Measurements from ENCODE around the gene TOR4A. TPM values are rescaled to one million over a fixed set of nuclear protein-coding genes. Genes with fewer than 3 reads are reported as not detected.

TOR4A gene
- total RNA-seq, 1 donor from 2014 or later, result 38.3 TPM

DNA sequence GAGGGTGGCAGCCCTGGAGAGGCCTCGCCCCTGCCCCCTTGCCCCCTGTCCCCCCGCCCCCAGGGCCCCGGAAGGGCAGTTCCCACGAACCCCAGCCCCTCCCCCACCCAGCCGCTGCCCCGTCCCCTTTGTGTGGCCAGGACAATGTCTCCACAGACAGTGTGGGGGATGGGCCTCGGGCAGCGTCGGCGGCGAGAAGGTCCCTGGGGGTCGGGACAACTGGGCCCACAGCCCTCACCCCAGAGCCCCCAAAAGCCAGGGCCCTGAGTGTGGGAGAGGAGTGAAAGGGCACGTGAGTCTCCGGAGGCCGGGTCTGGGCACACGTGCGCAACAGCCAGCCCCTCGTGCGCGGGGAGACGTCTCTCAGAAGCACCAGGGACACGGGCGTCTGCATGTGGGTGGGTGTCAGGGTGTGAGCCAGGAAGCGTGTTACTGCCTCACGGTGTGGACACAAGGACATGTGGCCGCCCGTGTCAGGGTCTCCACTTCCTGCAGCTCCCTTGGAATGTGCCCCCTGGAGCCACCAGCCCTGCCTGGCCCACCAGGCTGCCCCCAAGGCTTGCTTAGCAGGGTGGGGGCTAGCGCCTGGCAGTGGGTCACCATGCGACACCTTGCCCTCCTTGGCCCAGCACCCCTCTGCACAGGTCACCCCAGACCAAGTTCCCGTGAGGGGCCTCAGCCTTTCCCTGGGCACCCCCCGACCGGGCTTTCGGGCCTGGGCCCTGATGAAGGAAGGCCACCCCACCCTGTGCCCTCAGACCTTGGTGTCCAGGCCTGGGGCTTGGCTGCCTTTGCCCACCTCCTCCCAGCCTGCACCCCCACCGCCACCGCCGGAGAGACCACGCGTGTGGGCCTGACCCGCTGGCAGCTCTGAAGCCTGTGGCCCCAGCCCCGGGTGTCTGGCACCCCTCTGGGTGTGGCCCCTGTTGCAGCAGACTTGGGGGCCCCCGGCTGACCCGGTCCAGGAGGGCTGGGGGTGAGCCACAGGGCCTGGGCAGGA lies 37.3 kb downstream of the TOR4A start:
- DNase-seq (ENCODE audit: low spot score in 2 of 2), result peak in 1 of 2 donors; percentile 58
- intact Hi-C loops (cut with DNase I), result no loop called here
- Histone ChIP-seq H3K9me3 (no peaks in the 10 kb centered on the region), H3K27me3 (peaks cover 17% of the 10 kb centered on the region), H3K36me3 (no peaks in the 10 kb centered on the region), H3K4me3 (no peak overlapping the region), H3K4me1 (peaks cover 7 to 10% of the 10 kb centered on the region in 2 donors), H3K27ac (no peak overlapping the region)
- TF ChIP-seq, protein P1, sequence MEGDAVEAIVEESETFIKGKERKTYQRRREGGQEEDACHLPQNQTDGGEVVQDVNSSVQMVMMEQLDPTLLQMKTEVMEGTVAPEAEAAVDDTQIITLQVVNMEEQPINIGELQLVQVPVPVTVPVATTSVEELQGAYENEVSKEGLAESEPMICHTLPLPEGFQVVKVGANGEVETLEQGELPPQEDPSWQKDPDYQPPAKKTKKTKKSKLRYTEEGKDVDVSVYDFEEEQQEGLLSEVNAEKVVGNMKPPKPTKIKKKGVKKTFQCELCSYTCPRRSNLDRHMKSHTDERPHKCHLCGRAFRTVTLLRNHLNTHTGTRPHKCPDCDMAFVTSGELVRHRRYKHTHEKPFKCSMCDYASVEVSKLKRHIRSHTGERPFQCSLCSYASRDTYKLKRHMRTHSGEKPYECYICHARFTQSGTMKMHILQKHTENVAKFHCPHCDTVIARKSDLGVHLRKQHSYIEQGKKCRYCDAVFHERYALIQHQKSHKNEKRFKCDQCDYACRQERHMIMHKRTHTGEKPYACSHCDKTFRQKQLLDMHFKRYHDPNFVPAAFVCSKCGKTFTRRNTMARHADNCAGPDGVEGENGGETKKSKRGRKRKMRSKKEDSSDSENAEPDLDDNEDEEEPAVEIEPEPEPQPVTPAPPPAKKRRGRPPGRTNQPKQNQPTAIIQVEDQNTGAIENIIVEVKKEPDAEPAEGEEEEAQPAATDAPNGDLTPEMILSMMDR (IDR thresholded peaks at IDR 0.05), result no peak

DNA sequence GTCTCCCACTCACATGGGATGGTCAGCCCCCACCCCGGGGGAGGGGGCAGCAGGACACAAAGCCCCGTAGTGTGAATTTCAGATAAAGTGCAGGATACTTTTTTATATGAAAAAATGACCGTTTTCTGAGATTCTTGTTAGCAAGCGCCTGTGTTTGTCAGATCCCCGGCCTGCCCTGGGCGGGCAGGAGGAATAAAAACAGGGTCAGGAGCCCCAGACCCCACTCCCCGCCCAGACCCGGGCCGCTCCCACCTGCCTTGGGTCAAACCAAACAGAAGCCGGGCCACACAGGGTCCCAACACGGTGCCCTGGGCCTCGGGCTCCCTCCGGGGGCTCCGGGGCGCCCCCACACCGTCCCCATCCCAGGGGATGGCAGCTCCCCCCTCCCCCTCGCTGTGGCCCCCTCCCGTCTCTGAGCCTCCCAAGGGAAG lies 38.1 kb downstream of the TOR4A start:
- intact Hi-C loops (cut with DNase I), result no loop called here
- Histone ChIP-seq H3K27ac (no peak overlapping the region), H3K36me3 (no peaks in the 10 kb centered on the region), H3K27me3 (peaks cover 17% of the 10 kb centered on the region), H3K4me3 (peak overlapping the region; percentile 35 to 51), H3K4me1 (peaks cover 7 to 10% of the 10 kb centered on the region in 2 donors), H3K9me3 (no peaks in the 10 kb centered on the region)
- TF ChIP-seq, protein P1 (IDR thresholded peaks at IDR 0.05), result no peak
- DNase-seq (ENCODE audit: low spot score in 2 of 2), result peak in 1 of 2 donors; percentile 34

DNA sequence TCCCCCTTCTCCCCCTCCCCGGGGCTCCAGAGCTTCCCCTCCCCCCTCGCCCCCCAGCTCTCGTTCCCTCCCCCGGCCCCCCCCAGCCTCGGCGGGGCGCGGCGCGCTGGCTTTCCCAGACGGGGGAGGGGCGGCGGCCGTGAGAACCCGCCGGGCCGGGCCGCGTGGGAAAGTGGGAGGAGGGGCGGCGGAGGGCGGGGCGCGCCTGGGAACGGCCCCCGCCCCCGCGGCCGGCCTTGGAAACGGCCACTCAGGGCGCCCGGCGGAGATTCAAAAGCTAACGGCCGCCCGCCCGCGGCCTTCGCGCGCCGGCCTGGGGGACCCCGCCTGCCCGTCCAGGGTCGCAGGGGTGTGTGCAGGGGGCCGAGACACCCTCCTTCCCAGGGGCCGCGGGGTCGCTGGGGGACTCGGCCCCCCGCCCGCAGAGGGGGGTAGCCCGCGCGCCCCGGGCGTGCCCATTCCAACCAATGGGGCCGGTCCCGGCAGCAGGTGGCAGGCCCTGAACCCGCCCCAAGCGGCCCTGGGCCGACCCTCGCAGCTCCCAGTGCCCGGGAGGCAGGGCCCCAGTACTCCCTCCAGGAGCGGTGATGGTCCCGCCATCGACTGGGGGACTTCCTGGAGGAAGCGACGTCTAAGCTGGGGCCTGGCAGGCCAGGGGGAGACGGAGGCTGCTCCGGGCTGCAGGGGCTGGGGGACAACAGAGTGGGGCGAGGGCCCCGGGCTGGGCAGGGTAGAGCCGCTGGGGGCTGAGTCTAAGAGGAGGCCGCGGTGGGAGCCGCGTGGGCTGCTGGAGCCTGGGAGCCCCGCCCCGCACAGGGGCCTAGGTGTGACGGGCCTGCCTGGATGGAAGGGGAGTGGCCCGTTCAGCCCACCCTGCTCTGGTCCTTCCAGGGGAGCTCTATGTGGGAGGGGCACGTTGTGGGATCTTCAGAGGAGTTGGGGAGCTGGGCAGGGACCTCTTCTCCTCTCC lies 38.8 kb downstream of the TOR4A start:
- H3K9me3 ChIP-seq, result no peaks in the 10 kb centered on the region
- H3K36me3 ChIP-seq, result no peaks in the 10 kb centered on the region
- peak in 1 of 2 donors; percentile 64 for DNase-seq (ENCODE audit: low spot score in 2 of 2)
- H3K4me1 ChIP-seq, result peaks cover 7 to 10% of the 10 kb centered on the region in 2 donors
- no peak overlapping the region for H3K27ac ChIP-seq
- peaks cover 17% of the 10 kb centered on the region for H3K27me3 ChIP-seq
- TF ChIP-seq, protein P1 (IDR thresholded peaks at IDR 0.05), result no peak
- intact Hi-C loops (cut with DNase I), result no loop called here
- peak overlapping the region; percentile 35 to 51 for H3K4me3 ChIP-seq

DNA sequence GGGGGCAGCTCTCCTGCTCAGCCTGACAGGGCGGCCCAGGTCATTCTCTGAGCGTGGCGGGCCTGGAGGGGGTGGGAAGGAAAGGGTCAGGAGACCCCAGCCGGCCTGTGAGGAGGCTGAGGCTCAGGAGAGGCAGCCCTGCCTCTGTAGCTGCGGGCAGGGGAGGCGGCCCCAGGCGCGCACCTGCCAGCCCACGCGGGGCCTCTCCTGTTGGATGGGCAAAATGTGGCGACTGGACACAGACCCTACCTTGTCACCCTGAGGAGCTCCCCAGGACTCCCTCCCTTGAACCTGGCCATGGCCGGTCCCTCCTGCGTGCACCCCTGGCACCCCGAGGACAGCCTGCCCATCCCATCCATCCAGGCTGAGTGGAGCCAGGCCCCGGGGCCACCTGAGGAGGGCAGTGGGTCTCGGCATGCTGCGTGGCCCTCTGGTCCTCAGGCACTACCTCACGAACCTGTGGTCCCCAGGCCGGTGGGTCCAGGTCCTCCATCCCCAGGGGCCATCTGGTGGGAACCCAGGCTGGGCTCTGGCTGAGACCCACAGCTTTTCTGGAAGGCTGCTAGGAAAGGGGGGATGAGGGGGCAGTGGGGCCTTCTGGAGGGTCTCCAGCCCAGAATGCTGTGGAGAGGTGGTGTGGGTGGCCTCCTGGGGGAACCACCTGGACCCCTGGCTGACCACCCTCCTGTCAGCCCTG lies 39.6 kb downstream of the TOR4A start:
- intact Hi-C loops (cut with DNase I), result no loop called here
- peak in 1 of 2 donors; percentile 62 for DNase-seq (ENCODE audit: low spot score in 2 of 2)
- Histone ChIP-seq H3K9me3 (no peaks in the 10 kb centered on the region), H3K4me1 (peaks cover 7 to 10% of the 10 kb centered on the region in 2 donors), H3K36me3 (no peaks in the 10 kb centered on the region), H3K27me3 (peaks cover 17% of the 10 kb centered on the region), H3K4me3 (no peak overlapping the region), H3K27ac (no peak overlapping the region)
- TF ChIP-seq, protein P1 (IDR thresholded peaks at IDR 0.05), result no peak

All from ascending aorta (tissue), 2 donors.